NB4 (cell line): ENCODE results near the gene NGF.

Experiments
- DNase-seq: peaks from one replicate; pipeline ENCODE4 v3.0.0; 2010; ENCODE audit warnings: low read depth
- H3K4me3 ChIP-seq: one replicate; pipeline ENCODE4 v1.5.1; 2011; ENCODE audit warnings: mild to moderate bottlenecking, low read depth, low read length, moderate library complexity
- CTCF ChIP-seq: IDR thresholded peaks from one replicate; pipeline ENCODE4 v1.5.1; 2012; ENCODE audit warnings: low read depth, low read length
- MAX ChIP-seq: IDR thresholded peaks from 2 replicates; pipeline ENCODE4 v1.6.1; 2011; ENCODE audit warnings: low read depth, low read length
- MYC ChIP-seq: IDR thresholded peaks from 2 replicates; pipeline ENCODE4 v1.6.1; 2011; ENCODE audit warnings: low read depth, low read length
- POLR2A ChIP-seq: IDR thresholded peaks from 2 replicates; pipeline ENCODE4 v1.6.1; 2011; ENCODE audit warnings: mild to moderate bottlenecking; ENCODE audit not compliant: insufficient read length; ENCODE audit errors: extremely low read depth

Gene NGF

GRCh38 chr1:115266729-115267421 lies 71.2 kb downstream of the NGF start:
- no peak for TF ChIP-seq MYC
- TF ChIP-seq POLR2A, result no peak
- no peak for TF ChIP-seq CTCF
- no peak for TF ChIP-seq MAX
- no peak overlapping the region for H3K4me3 ChIP-seq
- DNase-seq, result no peak

- no peak for TF ChIP-seq MYC
- no peak for TF ChIP-seq POLR2A
- TF ChIP-seq CTCF, result no peak
- no peak for TF ChIP-seq MAX
- no peak overlapping the region for H3K4me3 ChIP-seq
- DNase-seq, result no peak
These were observed 73.0 kb downstream of the NGF start for GRCh38 chr1:115265099-115265498.

- H3K4me3 ChIP-seq, result no peak overlapping the region
- TF ChIP-seq CTCF (no peak), MYC (no peak), POLR2A (no peak), MAX (no peak)
- no peak for DNase-seq
These were observed 75.2 kb downstream of the NGF start for GRCh38 chr1:115262886-115263285.

- DNase-seq, result no peak
- TF ChIP-seq MAX (no peak), MYC (no peak), POLR2A (no peak), CTCF (no peak)
- no peak overlapping the region for H3K4me3 ChIP-seq
These were observed 76.6 kb downstream of the NGF start for GRCh38 chr1:115261496-115261895.

GRCh38 chr1:115258302-115258866 lies 79.7 kb downstream of the NGF start:
- DNase-seq, result no peak
- H3K4me3 ChIP-seq, result no peak overlapping the region
- TF ChIP-seq POLR2A (no peak), MAX (no peak), MYC (no peak), CTCF (no peak)
